ENCODE data around the gene HSD17B13.

Gene HSD17B13

DNA sequence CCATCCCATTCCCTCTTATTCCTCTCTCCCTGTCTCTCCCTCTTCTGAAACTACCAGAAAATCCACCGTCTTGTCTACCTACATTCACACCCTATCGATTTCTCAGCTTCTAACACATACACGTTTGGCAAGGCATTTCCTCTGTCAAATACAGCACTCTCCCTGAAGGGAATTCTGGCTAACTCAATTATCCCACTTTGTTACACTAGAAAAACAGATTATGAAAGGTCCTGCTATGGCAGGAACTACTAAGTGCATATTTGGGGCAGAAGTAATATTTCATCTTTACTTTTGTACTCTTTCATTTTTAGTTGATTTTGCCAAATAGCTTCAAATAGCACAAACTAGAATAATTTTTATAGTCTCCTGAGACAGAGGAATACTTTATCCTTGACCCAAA lies 55.7 kb downstream of the HSD17B13 start:
- no peak for DNase-seq (ENCODE audit: low read depth in 2 of 2)

- DNase-seq (ENCODE audit: low read depth in 2 of 2): no peak
Observed at GRCh38 chr4:87262886-87263285, 59.8 kb downstream of the HSD17B13 start.

DNA sequence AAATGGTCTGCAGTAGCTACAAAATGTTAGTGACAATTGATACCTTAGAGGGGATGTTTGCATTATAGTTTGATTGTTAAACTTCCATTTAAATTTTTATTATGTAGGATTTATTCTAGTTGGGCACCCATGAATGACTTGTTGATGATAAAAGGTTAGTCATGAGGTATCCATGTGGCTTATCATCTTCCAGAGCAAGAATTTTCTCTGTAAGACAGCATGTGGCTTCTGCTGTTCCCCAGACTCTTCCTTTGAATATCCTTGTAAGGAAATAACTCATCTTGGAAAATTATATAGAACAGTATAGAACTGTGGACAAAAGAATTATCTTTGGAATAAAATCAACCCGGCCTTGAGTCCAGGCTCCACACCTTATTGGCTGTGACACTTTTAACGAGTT lies 62.2 kb downstream of the HSD17B13 start:
- DNase-seq (ENCODE audit: low read depth in 2 of 2): no peak

DNA sequence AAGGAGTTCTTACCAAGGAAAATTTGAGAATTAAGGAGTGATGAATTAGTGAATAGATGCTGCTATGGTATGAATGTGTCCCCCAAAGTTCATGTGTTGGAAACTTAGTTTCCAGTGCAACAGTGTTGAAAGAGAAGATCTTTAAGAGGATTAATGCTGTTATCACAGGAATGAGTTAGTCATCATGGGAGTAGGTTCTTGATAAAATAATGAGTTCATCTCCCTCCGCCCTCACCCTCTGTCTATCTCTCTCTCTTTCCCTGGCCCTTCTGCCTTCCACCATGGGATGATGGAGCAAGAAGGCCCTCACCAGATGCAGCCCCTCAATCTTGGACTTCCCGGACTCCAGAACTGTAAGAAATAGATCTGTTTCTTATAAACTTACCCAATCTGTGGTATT lies 64.0 kb downstream of the HSD17B13 start:
- DNase-seq (ENCODE audit: low read depth in 2 of 2): no peak

DNA sequence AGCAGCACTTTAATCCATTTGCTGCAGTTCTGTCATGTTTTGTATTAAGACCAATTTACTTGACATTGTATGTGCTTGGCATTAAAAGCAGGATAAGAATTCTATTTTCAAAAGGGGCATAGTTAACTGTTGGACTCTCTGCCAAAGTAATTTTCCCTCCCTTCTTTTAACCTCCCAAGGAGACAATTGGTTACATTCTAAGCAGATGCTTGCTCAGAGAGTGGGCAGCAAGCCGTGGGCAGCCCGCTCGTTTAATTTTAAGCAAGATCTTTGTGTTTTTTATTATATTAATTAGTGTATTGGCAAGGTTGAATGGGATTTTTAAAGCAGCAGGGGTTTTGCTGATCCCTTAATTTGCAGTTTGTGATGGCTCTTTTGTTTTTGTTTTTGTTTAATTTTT lies 65.2 kb downstream of the HSD17B13 start:
- DNase-seq (ENCODE audit: low read depth in 2 of 2): no peak

DNA sequence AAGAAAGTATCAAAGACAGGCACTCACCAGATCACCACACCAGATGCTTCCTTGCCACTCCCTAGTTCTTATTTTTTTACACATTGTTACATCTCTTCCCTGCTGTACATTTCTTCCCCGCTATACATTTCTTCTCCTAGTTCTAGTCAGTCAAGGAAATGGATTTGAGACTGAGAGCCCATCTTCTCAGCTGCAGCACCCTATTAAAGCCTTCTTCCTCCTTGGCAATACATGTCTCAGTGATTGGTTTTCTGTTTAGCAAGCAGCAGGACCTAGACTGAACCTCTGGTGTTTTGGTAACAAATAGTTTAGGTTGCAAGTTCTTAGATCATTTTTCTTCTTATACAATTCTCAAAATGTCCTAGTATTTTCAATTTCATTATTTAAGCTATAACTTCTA lies 66.9 kb downstream of the HSD17B13 start:
- no peak for DNase-seq (ENCODE audit: low read depth in 2 of 2)
